K562 (cell line): Measurements from ENCODE around the gene FRAT2. TPM values are rescaled to one million over a fixed set of nuclear protein-coding genes. Genes with fewer than 3 reads are reported as not detected.
A peak's percentile ranks its signal among the peaks of the same experiment; 100 is the strongest.

ENCODE experiments used
- ATAC-seq: fragments of 200-7000 bp; cut with Tn5 transposase; 3 replicates; pipeline ENCODE4 v1.9.1; 2020; ENCODE audit warnings: moderate library complexity
- BruUV-seq: library from RNA; stranded (reverse); fragments of 400-500 nt; replicated peaks from 2 replicates; lab custom pipeline; 2021; lab: Mats Ljungman, UMichigan
- CTCF ChIA-PET: fragments of 300-600 bp; formaldehyde crosslinking; extraction: SDS; loops from one replicate; lab custom pipeline; 2021; ENCODE audit warnings: low intra/inter-chr PET ratio; lab: Yijun Ruan, JAX
- POLR2A ChIA-PET: fragments of 300-600, 350-650 bp; sonication (Branson Sonifier 250); formaldehyde crosslinking; extraction: SDS; loops from one replicate; lab custom pipeline; 2021; ENCODE audit warnings: antibody characterized with exemption, inconsistent platforms; lab: Yijun Ruan, JAX
- DNase-seq, 4 experiments: peaks; one replicate each; pipeline versions ENCODE4 v3.0.0 to v3.0.0-alpha.2; 2011 to 2018; ENCODE audit warnings: low spot score in 3 of 4, mixed read lengths in 3 of 4; ENCODE audit errors: extremely low read depth in 1 of 4
- FAIRE-seq: peaks from 2 replicates; lab custom pipeline; 2011; peaks lifted over from hg19 to GRCh38; lab: Jason Lieb, UNC
- H2AFZ ChIP-seq: 2 replicates; pipeline ENCODE4 v1.6.0; 2011; ENCODE audit warnings: low read depth, low read length, control low read depth, inconsistent platforms
- H3K27ac ChIP-seq: fragments of 200-600 bp; 3 replicates; pipeline ENCODE4 v1.8.0; 2011; ENCODE audit warnings: low read depth, mild to moderate bottlenecking, control low read depth, inconsistent platforms, low read length, moderate library complexity, mixed read lengths; ENCODE audit errors: extremely low read depth
- H3K27me3 ChIP-seq, 2 experiments: fragments of 300-600 bp in 1 of 2; 2 replicates in 1 of 2; 3 replicates in 1 of 2; pipeline versions ENCODE4 v1.6.0 to v1.8.0; 2011; ENCODE audit warnings: inconsistent platforms in 2 of 2, low read length in 2 of 2, mild to moderate bottlenecking in 1 of 2, mixed read lengths in 1 of 2, moderate library complexity in 1 of 2; ENCODE audit not compliant: control insufficient read depth in 2 of 2, insufficient read depth in 2 of 2
- H3K36me3 ChIP-seq: fragments of 300-600 bp; 3 replicates; pipeline ENCODE4 v1.8.0; 2011; ENCODE audit warnings: mild to moderate bottlenecking, low read length, inconsistent platforms; ENCODE audit not compliant: control insufficient read depth, insufficient read depth
- H3K4me1 ChIP-seq, 2 experiments: fragments of 200-600 bp in 1 of 2; replicated peaks in 1 of 2; 2 replicates in 1 of 2; 3 replicates in 1 of 2; pipeline versions ENCODE4 v1.5.1 to v1.8.0; 2011; ENCODE audit warnings: inconsistent platforms in 2 of 2, low read length in 2 of 2, mild to moderate bottlenecking in 1 of 2, mixed read lengths in 1 of 2, moderate library complexity in 1 of 2; ENCODE audit not compliant: control insufficient read depth in 2 of 2, insufficient read depth in 2 of 2
- H3K4me2 ChIP-seq: 2 replicates; pipeline ENCODE4 v1.6.1; 2011; ENCODE audit warnings: low read length, control low read depth, inconsistent platforms, mixed read lengths; ENCODE audit not compliant: insufficient read depth
- H3K4me3 ChIP-seq: fragments of 200-600 bp; sonication (generic), shearing (Covaris generic); 2 replicates; pipeline ENCODE4 v1.5.1; 2016; ENCODE audit warnings: control low read depth, inconsistent platforms
- H3K79me2 ChIP-seq: fragments of 200-600 bp; 3 replicates; pipeline ENCODE4 v1.8.0; 2011; ENCODE audit warnings: low read length, inconsistent platforms; ENCODE audit not compliant: control insufficient read depth, insufficient read depth
- H3K9ac ChIP-seq, 2 experiments: 2 replicates each; pipeline versions ENCODE4 v1.6.0 to v1.6.1; 2011; ENCODE audit warnings: low read depth in 2 of 2, low read length in 2 of 2, control low read depth in 1 of 2, inconsistent platforms in 1 of 2, mild to moderate bottlenecking in 1 of 2, mixed read lengths in 1 of 2; ENCODE audit not compliant: insufficient read depth in 1 of 2
- H3K9me1 ChIP-seq: one replicate; pipeline ENCODE4 v1.6.0; 2011; ENCODE audit warnings: inconsistent platforms, mild to moderate bottlenecking, low read length, moderate library complexity; ENCODE audit not compliant: control insufficient read depth, insufficient read depth
- H3K9me3 ChIP-seq: replicated peaks from 2 replicates; pipeline ENCODE4 v1.5.1; 2011; ENCODE audit warnings: low read depth, low read length, inconsistent platforms; ENCODE audit not compliant: control insufficient read depth, insufficient read depth
- H4K20me1 ChIP-seq: replicated peaks from 2 replicates; pipeline ENCODE4 v1.6.1; 2011; ENCODE audit warnings: low read length, inconsistent platforms, mixed read lengths; ENCODE audit not compliant: control insufficient read depth, insufficient read depth
- DACH1 ChIP-seq: fragments of 450-650 bp; IDR thresholded peaks from 2 replicates; pipeline ENCODE4 v1.6.1; 2018; ENCODE audit not compliant: partially characterized antibody
- FOS ChIP-seq: IDR thresholded peaks from 3 replicates; pipeline ENCODE4 v1.6.1; 2011; ENCODE audit not compliant: insufficient read length; ENCODE audit errors: extremely low read depth
- HBP1 ChIP-seq: fragments of 450-650 bp; formaldehyde crosslinking; IDR thresholded peaks from 2 replicates; pipeline ENCODE4 v1.4.0; 2022; ENCODE audit warnings: missing genetic modification characterization
- KLF6 ChIP-seq: fragments of 250-450 bp; sonication (Bioruptor Pico); IDR thresholded peaks from 2 replicates; pipeline ENCODE4 v1.4.0; 2020; ENCODE audit warnings: mild to moderate bottlenecking, moderate library complexity, borderline replicate concordance
- L3MBTL2 ChIP-seq: fragments of 450-650 bp; IDR thresholded peaks from 2 replicates; pipeline ENCODE4 v1.6.1; 2016; ENCODE audit warnings: mild to moderate bottlenecking, moderate library complexity
- LEF1 ChIP-seq: fragments of 450-650 bp; IDR thresholded peaks from 2 replicates; pipeline ENCODE4 v1.6.1; 2016; ENCODE audit warnings: mild to moderate bottlenecking
- NRF1 ChIP-seq, 2 experiments: fragments of 450-650 bp; IDR thresholded peaks in 1 of 2; conservative IDR thresholded peaks in 1 of 2; 2 replicates each; pipeline ENCODE4 v1.6.1; 2014; ENCODE audit warnings: mild to moderate bottlenecking in 2 of 2
- STAT5B ChIP-seq: fragments of 250-450 bp; sonication (Bioruptor Pico); IDR thresholded peaks from 2 replicates; pipeline ENCODE4 v1.8.0; 2021; ENCODE audit warnings: mild to moderate bottlenecking, inconsistent platforms
- ZBTB5 ChIP-seq: fragments of 450-650 bp; IDR thresholded peaks from 2 replicates; pipeline ENCODE4 v1.6.1; 2017; ENCODE audit warnings: antibody characterized with exemption
- WGBS: fragments of 100-300 bp; shearing (Covaris generic); methylation state at CpG from one replicate; pipeline ENCODE4 v1.1.6; 2016; ENCODE audit warnings: low coverage, mixed read lengths; ENCODE audit not compliant: insufficient coverage; ENCODE audit errors: missing lambda C conversion rate; 5-methylcytosine and 5-hydroxymethylcytosine counted together
- in situ Hi-C: fragments of 300-500 bp; cut with MboI; formaldehyde crosslinking; loops from 4 replicates; pipeline ENCODE4 v1.15.0; 2018; ENCODE audit warnings: inconsistent platforms, mixed read lengths
- intact Hi-C: fragments of 100-400 bp; cut with micrococcal nuclease; formaldehyde crosslinking; loops from 2 replicates; pipeline ENCODE4 v1.14.2; 2022
- polyA plus RNA-seq, 8 experiments: library from polyadenylated mRNA; depleted of rRNA in 4 of 8; stranded (reverse) in 5 of 8; unstranded in 3 of 8; fragments of >200 nt; fragmentation: Nextera tagmentation in 2 of 8; fragmentation: Illumina TruSeq in 1 of 8; extraction: Ambion mirVana in 2 of 8; extraction: Trizol in 1 of 8; gene quantifications; 2 replicates each; pipeline versions ENCODE4 v1.2.1 to v1.2.3, GENCODE V29; 2011 to 2014; ENCODE audit warnings: inconsistent platforms in 1 of 8, missing spikeins in 1 of 8
- total RNA-seq, 7 experiments: library from RNA; depleted of rRNA in 6 of 7; stranded (reverse); fragments of >200 nt in 6 of 7; fragmentation: Illumina TruSeq in 2 of 7; extraction: Trizol in 2 of 7; gene quantifications; 2 replicates each; pipeline versions ENCODE4 v1.2.1 to v1.2.3, GENCODE V29; 2011 to 2021; ENCODE audit warnings: low replicate concordance in 1 of 7
- TF ChIP-seq, protein P1 (sequence below): fragments of 250-450 bp; sonication (Bioruptor Pico); IDR thresholded peaks from 2 replicates; pipeline ENCODE4 v1.5.0; 2022; ENCODE audit warnings: mild to moderate bottlenecking
- TF ChIP-seq, protein P2 (sequence below), 3 experiments: fragments of 200-800 bp in 1 of 3; sonication (Bioruptor generic) in 1 of 3; sonication (generic) in 1 of 3; formaldehyde crosslinking in 1 of 3; IDR thresholded peaks; 2 replicates each; pipeline versions ENCODE4 v1.6.1 to v1.8.0; 2016 to 2022; ENCODE audit warnings: mild to moderate bottlenecking in 2 of 3, missing compliant biosample characterization in 2 of 3, missing genetic modification characterization in 2 of 3, missing genetic modification reagents in 1 of 3

Gene FRAT2
- total and polyA plus RNA-seq, 9 of the 15 experiments (the other 6 are each of a cell fraction or from before 2014, with no cell fraction given): 4.3 to 31.7 (median 19.5) TPM

DNA sequence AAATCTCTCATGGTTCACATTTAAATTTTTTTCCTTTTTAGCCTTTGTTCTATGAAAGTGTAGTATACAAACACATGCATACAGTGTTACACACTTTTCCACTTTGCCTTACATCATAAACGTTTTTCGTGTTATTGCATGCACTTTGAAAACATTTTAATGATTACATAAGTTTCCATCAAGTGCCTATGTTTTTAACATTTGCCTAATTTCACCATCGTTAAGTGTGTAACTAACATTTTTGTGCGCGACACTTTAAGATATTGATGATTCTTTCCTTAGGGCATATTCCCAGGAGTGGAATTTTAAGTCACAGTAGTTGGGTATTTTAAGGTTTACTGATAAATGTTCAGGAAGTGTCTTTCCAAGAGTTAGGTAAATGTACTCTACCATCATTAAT, 1.5 kb upstream of the FRAT2 start (continued):
- TF ChIP-seq, protein P1, sequence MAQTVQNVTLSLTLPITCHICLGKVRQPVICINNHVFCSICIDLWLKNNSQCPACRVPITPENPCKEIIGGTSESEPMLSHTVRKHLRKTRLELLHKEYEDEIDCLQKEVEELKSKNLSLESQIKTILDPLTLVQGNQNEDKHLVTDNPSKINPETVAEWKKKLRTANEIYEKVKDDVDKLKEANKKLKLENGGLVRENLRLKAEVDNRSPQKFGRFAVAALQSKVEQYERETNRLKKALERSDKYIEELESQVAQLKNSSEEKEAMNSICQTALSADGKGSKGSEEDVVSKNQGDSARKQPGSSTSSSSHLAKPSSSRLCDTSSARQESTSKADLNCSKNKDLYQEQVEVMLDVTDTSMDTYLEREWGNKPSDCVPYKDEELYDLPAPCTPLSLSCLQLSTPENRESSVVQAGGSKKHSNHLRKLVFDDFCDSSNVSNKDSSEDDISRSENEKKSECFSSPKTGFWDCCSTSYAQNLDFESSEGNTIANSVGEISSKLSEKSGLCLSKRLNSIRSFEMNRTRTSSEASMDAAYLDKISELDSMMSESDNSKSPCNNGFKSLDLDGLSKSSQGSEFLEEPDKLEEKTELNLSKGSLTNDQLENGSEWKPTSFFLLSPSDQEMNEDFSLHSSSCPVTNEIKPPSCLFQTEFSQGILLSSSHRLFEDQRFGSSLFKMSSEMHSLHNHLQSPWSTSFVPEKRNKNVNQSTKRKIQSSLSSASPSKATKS (CRISPR knock-in tag): no peak
- TF ChIP-seq HBP1: no peak

DNA sequence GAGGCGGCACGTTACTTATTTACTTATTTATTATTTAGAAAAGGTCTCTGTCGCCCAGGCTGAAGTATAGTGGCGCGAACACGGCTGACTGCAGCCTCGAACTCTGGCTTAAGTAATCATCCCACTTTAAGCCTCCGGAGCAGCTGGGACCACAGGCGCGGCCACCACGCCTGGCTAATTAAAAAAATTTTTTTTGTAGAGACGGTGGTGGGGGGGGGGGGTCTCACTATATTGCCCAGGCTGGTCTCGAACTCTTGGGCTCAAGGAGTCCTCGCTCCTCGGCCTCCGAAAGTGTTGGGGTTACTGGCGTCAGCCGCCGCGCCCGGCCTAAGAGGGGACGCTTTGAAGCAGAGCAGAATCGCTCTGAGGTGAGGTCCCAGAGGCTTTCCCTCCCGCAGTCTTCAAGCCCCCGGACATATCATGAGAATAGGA, 675 bp upstream of the FRAT2 start:
- Histone ChIP-seq H3K9me1 (no peaks in the 10 kb centered on the region), H3K4me3 (peak overlapping the region; percentile 73), H3K27ac (peak overlapping the region; percentile 98; the same call in 1 of the 3 replicates), H3K4me1 (peaks cover 8 to 25% of the 10 kb centered on the region in 2 experiments; a peak in 4 of 5 replicates), H3K4me2 (peak overlapping the region; percentile 92; the same call in 1 of the 2 replicates), H4K20me1 (no peaks in the 10 kb centered on the region), H3K27me3 (no peaks in the 10 kb centered on the region), H3K36me3 (peaks cover 17% of the 10 kb centered on the region; the same call in 2 of the 3 replicates), H3K9me3 (no peaks in the 10 kb centered on the region), H2AFZ (peak overlapping the region; percentile 97), H3K79me2 (peaks cover 39% of the 10 kb centered on the region), H3K9ac (peak overlapping the region; percentile 93 to 96)
- in situ Hi-C loops (no loop called here), intact Hi-C loops (no loop called here)
- ChIA-PET POLR2A (no interaction called here), CTCF (no interaction called here)
- ATAC-seq (no peak), DNase-seq (no peak), FAIRE-seq (no peak)
- BruUV-seq: TSS peak; percentile 69
- WGBS: 16% methylated on average over 15 of the region's 25 CpGs
- TF ChIP-seq, protein P2, sequence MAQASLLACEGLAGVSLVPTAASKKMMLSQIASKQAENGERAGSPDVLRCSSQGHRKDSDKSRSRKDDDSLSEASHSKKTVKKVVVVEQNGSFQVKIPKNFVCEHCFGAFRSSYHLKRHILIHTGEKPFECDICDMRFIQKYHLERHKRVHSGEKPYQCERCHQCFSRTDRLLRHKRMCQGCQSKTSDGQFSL (CRISPR knock-in tag; IDR thresholded peaks at IDR 0.05): 0 out of 2 replicates have a peak, but pooled peaks have one; percentile 35
- TF ChIP-seq, protein P2 (tag; IDR thresholded peaks at IDR 0.05): peak in 1 of 2 experiments; percentile 62; a peak in 1 of 4 replicates
- no peak for TF ChIP-seq ZBTB5
- TF ChIP-seq NRF1 (conservative IDR thresholded peaks at IDR 0.05 in 1 of 2, IDR thresholded peaks at IDR 0.05 in 1 of 2): peak; percentile 27 to 43; a peak in 2 of 4 replicates
- no peak for TF ChIP-seq FOS
- TF ChIP-seq L3MBTL2: peak; percentile 17
- no peak for TF ChIP-seq DACH1
- TF ChIP-seq STAT5B (CRISPR knock-in tag): no peak
- no peak for TF ChIP-seq LEF1
- no peak for TF ChIP-seq KLF6 (CRISPR knock-in tag)
